HG02938 (cell line): ENCODE data around the gene HINT3.
"Not testable (repeated sequence)": the region's sequence is repeated elsewhere in the genome, so short reads cannot be mapped to it uniquely, and the experiment has no call there.

Experiments used
- ATAC-seq: cut with Tn5 transposase; IDR thresholded peaks from one replicate; pipeline ENCODE4 v1.9.1; 2021; ENCODE audit warnings: mild to moderate bottlenecking, moderate library complexity; ENCODE audit not compliant: unreplicated experiment

HINT3 gene

GRCh38 chr6:125956506-125957390, at the start of gene HINT3:
HINT3 (plus strand) TSS chr6:125956770; CDS start chr6:125956978, 208 bp downstream.
- ATAC-seq = peak; percentile 89

DNA sequence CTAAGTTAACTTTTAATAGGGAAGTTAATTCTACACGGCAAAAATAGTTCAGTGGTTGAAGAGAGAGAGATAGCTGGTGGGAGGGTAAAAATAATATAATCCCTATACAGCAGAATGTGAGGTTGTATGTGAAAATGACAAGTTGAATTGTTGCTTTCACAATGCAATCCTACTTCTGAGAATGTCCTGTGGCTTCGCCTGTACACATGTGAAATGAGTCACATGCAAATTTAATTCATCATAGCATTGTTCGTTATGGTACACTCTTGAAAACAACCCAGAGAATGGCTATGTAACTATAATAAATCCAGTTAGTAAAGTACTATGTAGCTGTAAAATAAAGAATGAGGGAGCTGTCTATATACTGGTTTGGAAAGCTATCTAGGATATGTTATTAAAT, 46.0 kb upstream of the HINT3 start:
- peak; percentile 99 for ATAC-seq

DNA sequence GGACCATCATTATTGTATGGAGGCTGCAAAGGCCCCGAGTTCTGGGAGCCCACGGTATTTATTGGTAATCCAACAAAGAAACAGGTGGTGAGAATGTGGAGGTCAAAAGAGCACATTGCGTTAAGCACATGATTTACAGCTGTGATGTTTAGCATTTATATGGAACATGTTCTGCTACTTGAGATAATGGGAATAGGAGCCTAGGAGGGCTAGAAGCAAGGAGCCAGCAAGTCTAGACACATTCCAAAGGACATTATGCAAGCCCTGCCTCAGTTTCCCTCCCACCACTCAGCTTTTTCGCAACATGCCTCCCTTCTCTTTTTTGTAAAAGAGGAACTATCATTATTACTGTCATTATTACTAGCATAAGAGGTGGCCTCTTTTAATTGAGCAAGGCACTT, 45.5 kb upstream of the HINT3 start:
- not testable (repeated sequence) for ATAC-seq

DNA sequence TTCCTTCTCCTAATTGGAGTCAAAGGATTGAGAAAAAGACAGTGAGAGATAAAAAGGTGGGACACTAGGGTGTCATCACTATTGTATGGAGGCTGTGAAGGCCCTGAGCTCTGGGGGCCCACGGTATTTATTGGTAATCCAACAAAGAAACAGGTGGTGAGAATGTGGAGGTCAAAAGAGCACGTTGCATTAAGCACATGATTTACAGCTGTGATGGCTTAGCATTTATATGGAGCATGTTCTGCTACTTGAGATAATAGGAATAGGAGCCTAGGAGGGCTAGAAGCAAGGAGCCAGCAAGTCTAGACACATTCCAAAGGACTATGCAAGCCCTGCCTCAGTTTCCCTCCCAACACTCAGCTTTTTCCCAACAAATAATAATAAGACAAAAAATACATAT, 44.1 kb upstream of the HINT3 start:
- ATAC-seq = not testable (repeated sequence)

DNA sequence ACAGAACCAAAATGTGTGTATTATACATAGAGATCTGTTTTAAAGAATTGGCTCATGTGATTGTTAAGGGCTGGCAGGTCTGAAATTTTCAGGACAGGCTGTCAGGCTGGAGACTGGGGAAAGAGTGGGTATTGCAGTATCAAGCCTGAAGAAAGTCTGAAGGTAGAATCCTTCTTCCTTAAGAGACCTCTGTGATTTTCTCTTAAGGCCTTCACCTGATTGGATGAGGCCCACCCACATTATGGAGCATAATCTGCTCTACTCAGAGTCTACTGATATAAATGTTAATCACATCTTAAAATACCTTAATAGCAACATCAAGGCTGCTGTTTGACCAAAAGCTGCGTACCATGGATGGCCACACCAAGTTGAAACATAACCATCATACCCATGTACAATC, 43.4 kb upstream of the HINT3 start:
- no peak for ATAC-seq

- ATAC-seq = no peak
Measured at GRCh38 chr6:125913864-125914351, 42.7 kb upstream of the HINT3 start.

DNA sequence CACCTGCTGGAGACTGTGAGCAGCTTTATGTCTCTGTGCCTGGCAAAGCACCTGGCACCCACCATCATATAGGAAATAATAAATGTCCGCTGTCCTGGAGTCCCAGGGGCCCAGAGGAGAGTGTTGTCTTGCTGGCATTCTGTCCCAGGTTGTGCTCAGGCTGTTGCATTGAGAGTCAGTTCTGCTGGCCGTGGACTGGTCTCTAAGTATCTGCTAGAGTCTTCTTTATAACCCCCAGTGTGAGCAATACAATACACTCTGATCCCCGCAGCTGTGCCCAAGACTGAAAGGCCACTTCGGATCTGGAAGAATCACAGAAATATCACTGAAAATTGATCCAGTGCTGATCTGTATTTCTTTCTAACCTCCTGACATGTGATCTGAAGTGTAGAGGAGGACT, 38.3 kb upstream of the HINT3 start:
- no peak for ATAC-seq

DNA sequence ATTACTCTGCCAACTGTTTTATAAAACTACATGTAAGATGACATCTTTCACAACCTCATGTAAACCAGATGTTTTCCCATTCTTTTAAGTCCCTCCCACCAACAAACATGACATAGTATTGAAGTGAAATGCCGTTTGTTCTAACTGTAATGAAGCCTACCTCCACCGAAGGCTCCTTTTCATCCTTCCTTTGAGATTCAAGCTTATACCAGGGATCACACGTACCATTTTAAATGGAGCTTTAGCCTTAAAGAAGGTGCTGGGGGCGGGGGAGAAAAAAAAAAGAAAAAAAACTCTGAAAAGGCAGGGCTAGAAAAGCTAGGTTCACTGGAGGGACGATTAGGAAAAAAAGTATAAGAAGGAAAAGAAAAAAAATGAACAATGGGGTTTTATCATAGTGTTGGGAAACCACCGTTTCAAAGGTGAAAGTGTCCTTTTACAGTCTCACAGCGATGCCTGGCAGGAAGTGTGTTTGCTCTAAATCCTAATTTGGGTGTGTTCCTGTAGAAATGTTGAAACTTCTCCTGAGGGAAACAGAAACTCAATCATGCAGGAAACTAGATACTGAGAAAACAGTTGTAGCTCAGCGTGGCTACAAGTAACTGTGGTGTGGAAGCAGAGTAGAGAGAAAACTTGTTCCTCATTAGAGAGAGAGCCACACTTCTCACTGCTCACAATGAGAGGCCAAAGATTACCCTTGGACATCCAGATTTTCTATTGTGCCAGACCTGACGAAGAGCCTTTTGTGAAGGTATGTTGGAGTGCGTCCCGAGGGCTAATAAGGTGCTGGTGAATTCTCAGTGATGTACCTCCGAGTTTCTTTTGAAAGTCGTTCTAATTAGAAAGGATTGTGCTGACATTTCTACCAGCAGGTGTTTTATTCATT, 37.6 kb upstream of the HINT3 start:
- peak; percentile 98 for ATAC-seq

GRCh38 chr6:125919618-125920017, 37.0 kb upstream of the HINT3 start:
- peak; percentile 19 for ATAC-seq

- ATAC-seq = no peak
Measured at GRCh38 chr6:125922322-125922860, 34.2 kb upstream of the HINT3 start.

DNA sequence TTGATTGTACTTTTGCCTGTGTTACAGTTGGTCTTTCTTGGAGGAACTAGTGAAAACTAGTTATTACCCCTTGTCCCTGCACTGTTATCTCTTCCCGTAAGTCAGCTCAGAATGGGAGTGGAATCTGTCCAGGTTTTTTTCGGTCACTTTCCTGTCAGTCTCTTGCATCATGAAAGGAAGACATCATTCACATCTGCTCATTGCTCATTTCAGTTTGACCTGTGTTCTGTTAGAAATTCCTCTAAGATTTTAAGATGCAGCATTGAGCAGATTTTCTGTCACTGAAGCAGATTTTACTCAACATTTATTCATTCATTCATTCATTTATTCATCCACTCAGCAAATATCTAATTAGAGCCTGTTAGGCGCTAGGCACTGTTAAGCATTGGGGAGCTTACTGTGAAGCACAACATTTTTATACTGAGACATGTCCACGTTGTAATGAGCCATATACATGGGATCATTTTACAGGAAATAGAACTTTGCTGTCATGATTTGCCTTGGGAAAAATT, 33.1 kb upstream of the HINT3 start:
- ATAC-seq = no peak

DNA sequence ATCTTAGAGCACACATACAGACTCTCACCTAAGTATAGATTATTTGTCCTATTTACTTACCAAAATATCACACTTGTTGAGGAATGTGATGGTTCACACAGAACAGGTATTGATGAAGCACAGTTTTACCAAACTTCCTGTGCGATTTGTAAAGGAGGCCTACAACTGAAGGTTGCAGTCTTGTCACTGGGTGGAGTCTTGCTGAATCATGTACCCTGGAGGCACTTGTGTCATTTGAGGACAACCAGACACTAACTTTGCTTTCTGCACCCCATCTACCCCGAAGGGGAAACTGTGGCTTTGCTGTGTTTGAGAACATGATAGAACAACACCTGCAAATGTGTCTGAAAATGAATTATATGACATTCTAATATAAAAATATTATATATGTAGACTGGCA, 32.4 kb upstream of the HINT3 start:
- ATAC-seq = no peak

- no peak for ATAC-seq
Measured at GRCh38 chr6:125924697-125925358, 31.7 kb upstream of the HINT3 start.

DNA sequence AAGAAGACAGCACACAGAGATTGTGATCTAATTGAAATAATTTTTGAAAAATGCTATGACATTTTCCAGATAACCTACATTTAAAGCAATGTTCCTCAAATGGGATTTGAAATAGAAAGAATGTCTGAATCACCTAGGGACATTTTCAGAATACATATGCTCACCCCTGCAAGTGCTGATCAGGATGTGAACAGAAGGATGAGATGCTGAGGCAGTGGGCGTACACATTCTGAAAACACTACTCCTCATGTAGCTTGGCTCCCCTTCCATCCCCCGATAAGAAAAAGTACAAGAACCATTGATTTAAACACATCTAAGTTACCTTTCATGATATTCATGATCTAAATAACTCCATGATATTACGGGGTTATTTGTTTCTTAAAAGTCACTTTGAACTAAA, 29.9 kb upstream of the HINT3 start:
- ATAC-seq = no peak

GRCh38 chr6:125927761-125928160, 28.8 kb upstream of the HINT3 start:
- ATAC-seq = no peak

DNA sequence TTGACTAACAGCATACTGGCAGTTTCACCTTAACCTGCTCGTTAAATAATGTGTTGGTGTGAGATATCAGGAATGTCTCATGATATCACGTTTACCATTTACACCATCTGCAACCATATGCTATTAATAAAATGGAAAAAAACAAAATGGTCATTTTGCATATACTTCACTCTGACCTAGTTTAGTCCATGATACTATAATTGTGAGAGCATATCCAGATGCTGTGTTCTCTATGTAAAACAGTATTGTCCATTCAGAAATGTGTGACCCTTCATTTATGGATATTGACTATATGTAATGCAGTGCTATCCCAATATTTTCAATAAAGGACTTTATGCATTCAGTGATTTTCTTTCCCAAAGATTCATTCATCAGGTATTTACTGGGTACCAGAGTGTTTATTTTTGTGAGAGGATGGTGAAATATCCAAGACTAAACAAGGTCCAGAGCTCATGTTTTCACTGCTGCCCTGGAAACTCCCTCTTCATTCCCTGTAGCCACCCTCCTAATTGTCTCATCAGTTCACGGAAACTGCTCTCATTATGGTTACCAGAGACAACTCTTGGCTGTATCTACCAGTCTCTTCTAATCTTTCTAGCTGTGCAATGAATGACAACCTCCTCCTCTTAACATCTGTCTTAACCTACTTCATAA, 25.7 kb upstream of the HINT3 start:
- ATAC-seq = no peak

DNA sequence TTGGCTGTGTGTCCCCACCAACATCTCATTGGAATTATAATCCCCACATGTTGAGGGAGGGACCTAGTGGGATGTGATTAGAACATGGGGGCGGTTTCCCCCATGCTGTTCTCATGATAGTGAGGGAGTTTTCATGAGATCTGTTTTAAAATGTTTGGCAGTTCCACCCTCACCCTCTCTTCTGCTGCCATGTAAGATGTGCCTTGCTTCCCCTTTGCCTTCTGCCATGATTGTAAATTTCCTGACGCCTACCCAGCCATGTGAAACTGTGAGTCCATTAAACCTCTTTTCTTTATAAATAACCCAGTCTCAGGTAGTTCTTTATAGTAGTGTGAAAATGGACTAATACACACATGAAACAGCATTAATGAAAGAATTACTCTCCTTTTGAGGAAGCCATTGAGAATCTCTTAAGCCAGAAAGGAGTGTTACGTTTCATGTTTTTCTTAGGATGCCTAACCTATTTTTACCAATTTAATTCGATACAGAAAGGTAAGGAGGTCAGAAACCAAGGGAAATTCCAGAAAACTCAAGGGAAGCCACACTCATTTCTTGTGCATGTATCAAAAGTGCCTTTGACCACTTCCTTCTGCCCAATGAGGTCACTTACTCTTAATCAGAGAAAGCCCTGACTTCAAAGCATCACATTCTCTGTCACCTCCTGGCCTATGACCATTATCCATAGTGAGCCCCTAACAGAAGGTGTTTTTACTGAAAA, 24.7 kb upstream of the HINT3 start:
- peak; percentile 81 for ATAC-seq

- ATAC-seq = peak; percentile 16
Measured at GRCh38 chr6:125932451-125932795, 24.1 kb upstream of the HINT3 start.

DNA sequence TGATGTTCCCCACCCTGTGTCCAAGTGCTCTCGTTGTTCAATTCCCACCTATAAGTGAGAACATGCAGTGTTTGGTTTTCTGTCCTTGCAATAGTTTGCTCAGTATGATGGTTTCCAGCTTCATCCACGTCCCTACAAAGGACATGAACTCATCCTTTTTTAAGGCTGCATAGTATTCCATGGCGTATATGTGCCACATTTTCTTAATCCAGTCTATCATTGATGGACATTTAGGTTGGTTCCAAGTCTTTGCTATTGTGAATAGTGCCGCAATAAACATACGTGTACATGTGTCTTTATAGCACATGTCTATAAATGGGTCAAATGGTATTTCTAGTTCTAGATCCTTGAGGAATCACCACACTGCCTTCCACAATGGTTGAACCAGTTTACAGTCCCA, 21.1 kb upstream of the HINT3 start:
- not testable (repeated sequence) for ATAC-seq

GRCh38 chr6:125939026-125939425, 17.5 kb upstream of the HINT3 start:
- no peak for ATAC-seq
